GM12878 (cell line): ENCODE data around the gene SECISBP2. TPM values are rescaled to one million over a fixed set of nuclear protein-coding genes. Genes with fewer than 3 reads are reported as not detected.

Experiments
- ATAC-seq: fragments of 200-7000 bp; cut with Tn5 transposase; 3 replicates; pipeline ENCODE4 v1.9.1; 2020; ENCODE audit warnings: mild to moderate bottlenecking, moderate library complexity
- BruUV-seq: library from RNA; stranded (reverse); fragments of 400-500 nt; replicated peaks from 2 replicates; lab custom pipeline; 2021; lab: Mats Ljungman, UMichigan
- CTCF ChIA-PET: fragments of 300-600 bp; sonication (Branson Sonifier 250); formaldehyde crosslinking; extraction: SDS; loops from one replicate; lab custom pipeline; 2021; ENCODE audit warnings: inconsistent platforms; lab: Yijun Ruan, JAX
- POLR2A ChIA-PET: fragments of 350-600 bp; formaldehyde crosslinking; extraction: SDS; loops from one replicate; lab custom pipeline; 2021; ENCODE audit warnings: inconsistent platforms; lab: Charles Lee
- RAD21 ChIA-PET: fragments of 300-600 bp; sonication (Branson Sonifier 250); formaldehyde crosslinking; loops from one replicate; lab custom pipeline; 2023; ENCODE audit warnings: antibody characterized with exemption; ENCODE audit not compliant: unreplicated experiment; lab: Charles Lee
- SMC1A ChIA-PET: fragments of 300-600 bp; sonication (Branson Sonifier 250); formaldehyde crosslinking; loops from one replicate; lab custom pipeline; 2023; ENCODE audit not compliant: unreplicated experiment, uncharacterized antibody; lab: Charles Lee
- DNase-seq: peaks from one replicate; pipeline ENCODE4 v3.0.0-alpha.2; 2011; ENCODE audit warnings: low read depth, low spot score
- FAIRE-seq: peaks from 3 replicates; lab custom pipeline; 2011; peaks lifted over from hg19 to GRCh38; lab: Jason Lieb, UNC
- H2AFZ ChIP-seq: 2 replicates; pipeline ENCODE4 v1.6.0; 2011; ENCODE audit warnings: low read depth, low read length, control low read depth; ENCODE audit not compliant: control insufficient read depth
- H3K27ac ChIP-seq: 2 replicates; pipeline ENCODE4 v1.5.1; 2011; ENCODE audit warnings: control low read depth; ENCODE audit not compliant: control insufficient read depth, insufficient read depth
- H3K27me3 ChIP-seq, 2 experiments: replicated peaks in 1 of 2; 2 replicates each; pipeline versions ENCODE4 v1.6.0 to v1.6.1; 2011; ENCODE audit warnings: low read length in 1 of 2; ENCODE audit not compliant: control insufficient read depth in 2 of 2, insufficient read depth in 2 of 2
- H3K36me3 ChIP-seq, 2 experiments: 2 replicates each; pipeline ENCODE4 v1.5.1; 2011; ENCODE audit warnings: low read length in 1 of 2; ENCODE audit not compliant: control insufficient read depth in 2 of 2, insufficient read depth in 2 of 2
- H3K4me1 ChIP-seq: 2 replicates; pipeline ENCODE4 v1.6.1; 2011; ENCODE audit warnings: mild to moderate bottlenecking, low read length, moderate library complexity, mixed read lengths; ENCODE audit not compliant: control insufficient read depth, insufficient read depth
- H3K4me2 ChIP-seq: 2 replicates; pipeline ENCODE4 v1.6.0; 2011; ENCODE audit warnings: control low read depth; ENCODE audit not compliant: control insufficient read depth, insufficient read depth
- H3K4me3 ChIP-seq: fragments of 200-600 bp; sonication (generic); 2 replicates; pipeline ENCODE4 v1.5.1; 2016
- H3K79me2 ChIP-seq: 2 replicates; pipeline ENCODE4 v1.6.0; 2011; ENCODE audit warnings: low read length; ENCODE audit not compliant: control insufficient read depth, insufficient read depth
- H3K9ac ChIP-seq: 2 replicates; pipeline ENCODE4 v1.8.0; 2011; ENCODE audit warnings: low read length, control low read depth, mixed read lengths; ENCODE audit not compliant: control insufficient read depth, insufficient read depth
- H3K9me3 ChIP-seq: replicated peaks from 3 replicates; pipeline ENCODE4 v1.5.1; 2011; ENCODE audit warnings: mild to moderate bottlenecking, low read length; ENCODE audit not compliant: control insufficient read depth, insufficient read depth
- H4K20me1 ChIP-seq: 2 replicates; pipeline ENCODE4 v1.6.0; 2011; ENCODE audit not compliant: control insufficient read depth, insufficient read depth
- ATF7 ChIP-seq: fragments of 450-650 bp; IDR thresholded peaks from 2 replicates; pipeline ENCODE4 v1.6.1; 2016; ENCODE audit warnings: low read depth, mild to moderate bottlenecking
- BRCA1 ChIP-seq: IDR thresholded peaks from 2 replicates; pipeline ENCODE4 v1.6.1; 2011; ENCODE audit warnings: low read depth, low read length, improper control_type of control experiment
- KDM1A ChIP-seq: fragments of 200-600 bp; sonication (generic); IDR thresholded peaks from 2 replicates; pipeline ENCODE4 v1.6.1; 2016; ENCODE audit warnings: borderline replicate concordance
- NFXL1 ChIP-seq: fragments of 450-650 bp; IDR thresholded peaks from 2 replicates; pipeline ENCODE4 v1.6.1; 2017; ENCODE audit warnings: antibody characterized with exemption, mild to moderate bottlenecking, borderline replicate concordance
- NR2C1 ChIP-seq: fragments of 450-650 bp; IDR thresholded peaks from 2 replicates; pipeline ENCODE4 v1.6.1; 2017; ENCODE audit warnings: antibody characterized with exemption, mild to moderate bottlenecking, moderate library complexity
- SMAD5 ChIP-seq: IDR thresholded peaks from 2 replicates; pipeline ENCODE4 v1.6.1; 2016; ENCODE audit warnings: antibody characterized with exemption, low read depth
- WRNIP1 ChIP-seq: IDR thresholded peaks from 2 replicates; pipeline ENCODE4 v1.6.1; 2011; ENCODE audit warnings: low read depth, low read length, improper control_type of control experiment, borderline replicate concordance
- WGBS: methylation state at CpG from one replicate; pipeline ENCODE4 v1.1.6; 2016; ENCODE audit warnings: low lambda C conversion rate; ENCODE audit not compliant: insufficient replicate concordance, insufficient coverage; ENCODE audit errors: missing lambda C conversion rate; 5-methylcytosine and 5-hydroxymethylcytosine counted together
- in situ Hi-C: fragments of 300-500 bp; cut with MboI; formaldehyde crosslinking; loops from 9 replicates; pipeline ENCODE4 v1.14.3; 2018; ENCODE audit warnings: mixed read lengths
- intact Hi-C: fragments of 100-400 bp; cut with micrococcal nuclease; formaldehyde crosslinking; loops from one replicate; pipeline ENCODE4 v1.14.2; 2022; ENCODE audit not compliant: unreplicated experiment
- polyA plus RNA-seq, 11 experiments: library from polyadenylated mRNA; depleted of rRNA in 4 of 11; unstranded in 6 of 11; stranded (reverse) in 5 of 11; fragments of >200 nt; fragmentation: Nextera tagmentation in 4 of 11; fragmentation: Illumina TruSeq in 1 of 11; extraction: Ambion mirVana in 4 of 11; extraction: Trizol in 1 of 11; gene quantifications; 1 replicate in 1 of 11; 2 replicates in 10 of 11; pipeline versions ENCODE4 v1.2.1 to v1.2.3, GENCODE V29; 2011 to 2016; ENCODE audit warnings: inconsistent platforms in 2 of 11, missing spikeins in 2 of 11, low read depth in 1 of 11
- total RNA-seq, 4 experiments: library from RNA; depleted of rRNA in 3 of 4; stranded (reverse); fragments of >200 nt in 3 of 4; fragmentation: Illumina TruSeq in 1 of 4; extraction: Trizol in 1 of 4; gene quantifications; 2 replicates each; pipeline versions ENCODE4 v1.2.1 to v1.2.3, GENCODE V29; 2013 to 2021
- TF ChIP-seq, protein P1 (sequence below): fragments of 450-650 bp; IDR thresholded peaks from 2 replicates; pipeline ENCODE4 v1.6.1; 2016; ENCODE audit warnings: mild to moderate bottlenecking

The SECISBP2 gene
- total and polyA plus RNA-seq, 10 of the 15 experiments (the other 5 are each of a cell fraction or from before 2014, with no cell fraction given): 4.6 to 50.5 (median 31.9) TPM

GRCh38 chr9:89281106-89281505, 37.2 kb upstream of the SECISBP2 start:
- Histone ChIP-seq H4K20me1 (no peaks in the 10 kb centered on the region), H3K4me2 (no peak overlapping the region), H3K4me1 (peaks cover 3% of the 10 kb centered on the region; the same call in 1 of the 2 replicates), H3K9me3 (no peaks in the 10 kb centered on the region; the same call in 2 of the 3 replicates), H3K36me3 (no peaks in the 10 kb centered on the region), H3K9ac (no peak overlapping the region), H3K27me3 (no peaks in the 10 kb centered on the region), H3K27ac (no peak overlapping the region), H3K79me2 (no peaks in the 10 kb centered on the region), H2AFZ (no peak overlapping the region), H3K4me3 (no peak overlapping the region)
- WGBS: 73% methylated on average over 2 of the region's 2 CpGs
- ATAC-seq (no peak), DNase-seq (no peak), FAIRE-seq (no peak)
- ChIA-PET RAD21 (interaction anchor here (1.0 kb wide), 1 partner anchor 15 kb away, joined by 3 read pairs; no protein-coding TSS in a partner anchor), POLR2A (no interaction called here), CTCF (no interaction called here), SMC1A (no interaction called here)
- intact Hi-C loops (no loop called here), in situ Hi-C loops (no loop called here)
- no peak for TF ChIP-seq NR2C1
- no peak for TF ChIP-seq KDM1A
- no peak for TF ChIP-seq SMAD5
- TF ChIP-seq ATF7: no peak
- TF ChIP-seq BRCA1: no peak
- TF ChIP-seq NFXL1: no peak
- TF ChIP-seq WRNIP1: no peak
- TF ChIP-seq, protein P1, sequence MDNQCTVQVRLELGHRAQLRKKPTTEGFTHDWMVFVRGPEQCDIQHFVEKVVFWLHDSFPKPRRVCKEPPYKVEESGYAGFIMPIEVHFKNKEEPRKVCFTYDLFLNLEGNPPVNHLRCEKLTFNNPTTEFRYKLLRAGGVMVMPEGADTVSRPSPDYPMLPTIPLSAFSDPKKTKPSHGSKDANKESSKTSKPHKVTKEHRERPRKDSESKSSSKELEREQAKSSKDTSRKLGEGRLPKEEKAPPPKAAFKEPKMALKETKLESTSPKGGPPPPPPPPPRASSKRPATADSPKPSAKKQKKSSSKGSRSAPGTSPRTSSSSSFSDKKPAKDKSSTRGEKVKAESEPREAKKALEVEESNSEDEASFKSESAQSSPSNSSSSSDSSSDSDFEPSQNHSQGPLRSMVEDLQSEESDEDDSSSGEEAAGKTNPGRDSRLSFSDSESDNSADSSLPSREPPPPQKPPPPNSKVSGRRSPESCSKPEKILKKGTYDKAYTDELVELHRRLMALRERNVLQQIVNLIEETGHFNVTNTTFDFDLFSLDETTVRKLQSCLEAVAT: no peak
- BruUV-seq: no TSS peak
